Right cardiac atrium (tissue), 5 donors: ENCODE measurements around the gene UGCG. TPM values are rescaled to one million over a fixed set of nuclear protein-coding genes. Genes with fewer than 3 reads are reported as not detected.
"Not testable (repeated sequence)": the region's sequence is repeated elsewhere in the genome, so short reads cannot be mapped to it uniquely, and the experiment has no call there.

Source experiments
- ATAC-seq, 2 donors: fragments of 200-7000 bp; cut with Tn5 transposase; one replicate each; pipeline versions ENCODE4 v1.8.0 to v1.9.1; 2020; ENCODE audit warnings: moderate library complexity in 2 of 2, mild to moderate bottlenecking in 1 of 2
- DNase-seq, 3 donors: peaks; one replicate each; pipeline ENCODE4 v3.0.0-alpha.2; 2020
- H3K27ac ChIP-seq: one replicate; pipeline ENCODE4 v1.5.1; 2013; ENCODE audit warnings: mild to moderate bottlenecking, low read length, control low read depth, moderate library complexity
- H3K27me3 ChIP-seq: one replicate; pipeline ENCODE4 v1.6.1; 2013; ENCODE audit not compliant: control insufficient read depth, insufficient read depth
- H3K4me1 ChIP-seq: one replicate; pipeline ENCODE4 v1.6.1; 2013; ENCODE audit warnings: low read length; ENCODE audit not compliant: control insufficient read depth, insufficient read depth
- H3K4me3 ChIP-seq: one replicate; pipeline ENCODE4 v1.5.1; 2013; ENCODE audit warnings: low read length, control low read depth
- H3K9me3 ChIP-seq: one replicate; pipeline ENCODE4 v1.6.1; 2013; ENCODE audit warnings: low read length; ENCODE audit not compliant: control insufficient read depth
- WGBS: extraction: QIAGEN DNeasy Blood & Tissue Kit; methylation state at CpG from one replicate; pipeline ENCODE4 v1.1.7; 2013; 5-methylcytosine and 5-hydroxymethylcytosine counted together
- intact Hi-C, 4 donors: fragments of 100-400 bp; cut with DNase I; formaldehyde crosslinking; loops; one replicate each; pipeline versions ENCODE4 v1.11.0 to v1.14.0; 2022 to 2023
- polyA plus RNA-seq: library from polyadenylated mRNA; stranded (reverse); fragments of 200-250 nt; gene quantifications from one replicate; pipeline ENCODE4 v1.2.3, GENCODE V29; 2013
- total RNA-seq, 4 donors: library from RNA; stranded (reverse); fragmentation: NEBNext Ultra II Directional; extraction: Animal tissue kit (Norgen Biotek cat#: 25700); gene quantifications; one replicate each; pipeline ENCODE4 v1.2.1, GENCODE V29; 2021
- donor health status: healthy with polysubstance abuse.
- donor health status: DM: no; HTN: yes; CAD: no.
- donor health status: DM: no; HTN: no; CAD: no.
- donor health status: DM: no; HTN: yes; CAD: no; lungs with severe emphysema.
- donor health status: DM: yes; HTN: yes; CAD: no.

UGCG gene
- total and polyA plus RNA-seq, 5 donors: 7.1 to 13.1 (median 9.7) TPM

- Histone ChIP-seq H3K27me3 (no peaks in the 10 kb centered on the region), H3K9me3 (no peaks in the 10 kb centered on the region), H3K27ac (no peak overlapping the region), H3K4me3 (no peak overlapping the region), H3K4me1 (no peaks in the 10 kb centered on the region)
- ATAC-seq (no peak), DNase-seq (no peak)
- WGBS: 96% methylated on average over 2 of the region's 2 CpGs
- intact Hi-C loops: loop anchor here in 2 of 4 donors (10.0 kb wide), 2 partner anchors 174 to 184 kb away; no protein-coding TSS in a partner anchor
Observed at GRCh38 chr9:111890334-111890733, 6.3 kb upstream of the UGCG start.

DNA sequence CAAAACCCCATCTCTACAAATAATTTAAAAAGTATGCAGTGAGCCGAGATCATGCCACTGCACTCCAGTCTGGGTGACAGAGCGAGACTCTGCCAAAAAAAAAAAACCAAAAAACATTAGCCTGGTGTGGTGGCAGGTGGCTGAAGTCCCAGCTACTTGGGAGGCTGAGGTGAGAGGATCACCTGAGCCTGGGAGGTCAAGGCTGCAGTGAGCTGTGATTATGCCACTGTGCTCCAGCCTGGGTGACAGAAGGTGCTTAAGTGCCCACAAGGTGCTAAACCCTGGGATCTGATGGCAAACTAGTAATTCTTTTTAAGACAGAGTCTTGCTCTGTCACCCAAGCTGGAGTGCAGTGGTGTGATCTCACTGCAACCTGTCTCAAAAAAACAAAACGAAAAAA is 5.7 kb upstream of the UGCG start:
- ATAC-seq: not testable (repeated sequence)

GRCh38 chr9:111891910-111892499 is 4.6 kb upstream of the UGCG start:
- intact Hi-C loops: loop anchor here in 2 of 4 donors (10.0 kb wide), 2 partner anchors 173 to 183 kb away; no protein-coding TSS in a partner anchor
- WGBS: 87% methylated on average over 11 of the region's 11 CpGs
- no peak overlapping the region for H3K4me3 ChIP-seq
- no peaks in the 10 kb centered on the region for H3K9me3 ChIP-seq
- no peaks in the 10 kb centered on the region for H3K27me3 ChIP-seq
- no peaks in the 10 kb centered on the region for H3K4me1 ChIP-seq
- H3K27ac ChIP-seq: no peak overlapping the region
- ATAC-seq (no peak), DNase-seq (no peak)

More for the DNA sequence above, 5.7 kb upstream of the UGCG start:
- not testable (repeated sequence) for H3K4me1 ChIP-seq, H3K4me3 ChIP-seq, H3K9me3 ChIP-seq, H3K27ac ChIP-seq, H3K27me3 ChIP-seq, DNase-seq
- intact Hi-C loops: loop anchor here in 2 of 4 donors (10.0 kb wide), 2 partner anchors 174 to 184 kb away; no protein-coding TSS in a partner anchor
- WGBS: 90% methylated on average over 3 of the region's 3 CpGs

DNA sequence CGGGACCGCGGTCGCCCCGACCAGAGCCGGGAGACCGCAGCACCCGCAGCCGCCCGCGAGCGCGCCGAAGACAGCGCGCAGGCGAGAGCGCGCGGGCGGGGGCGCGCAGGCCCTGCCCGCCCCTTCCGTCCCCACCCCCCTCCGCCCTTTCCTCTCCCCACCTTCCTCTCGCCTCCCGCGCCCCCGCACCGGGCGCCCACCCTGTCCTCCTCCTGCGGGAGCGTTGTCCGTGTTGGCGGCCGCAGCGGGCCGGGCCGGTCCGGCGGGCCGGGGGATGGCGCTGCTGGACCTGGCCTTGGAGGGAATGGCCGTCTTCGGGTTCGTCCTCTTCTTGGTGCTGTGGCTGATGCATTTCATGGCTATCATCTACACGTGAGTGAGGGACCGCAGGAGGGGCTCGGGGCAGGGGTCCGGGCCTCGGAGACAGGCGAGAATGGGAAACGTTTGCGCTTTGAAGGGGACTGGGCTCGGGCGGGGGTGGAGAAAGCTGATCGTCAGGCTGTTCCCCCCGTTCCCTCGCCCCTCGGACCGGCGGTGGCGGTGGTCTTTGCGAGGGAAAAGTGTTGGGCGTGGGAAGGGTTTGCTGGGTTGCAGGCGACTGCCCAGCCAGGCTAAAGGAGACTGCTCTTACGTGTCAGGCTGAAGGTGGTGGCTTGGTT is 457 bp downstream of the UGCG start:
- intact Hi-C loops: loop anchor here in 2 of 4 donors (10.0 kb wide), 2 partner anchors 168 to 178 kb away; no protein-coding TSS in a partner anchor
- peak overlapping the region; percentile 74 for H3K4me3 ChIP-seq
- ATAC-seq (peak; percentile 78 to 80), DNase-seq (peak; percentile 66 to 89 (median 84))
- no peaks in the 10 kb centered on the region for H3K27me3 ChIP-seq
- peak overlapping the region; percentile 84 for H3K27ac ChIP-seq
- H3K9me3 ChIP-seq: no peaks in the 10 kb centered on the region
- H3K4me1 ChIP-seq: peaks cover 5% of the 10 kb centered on the region
- under 1% methylated on average over 68 of the region's 68 CpGs for WGBS

- whole genome bisulfite sequencing: 7% methylated on average over 12 of the region's 12 CpGs
- Histone ChIP-seq H3K4me1 (peaks cover 5% of the 10 kb centered on the region), H3K27ac (peak overlapping the region; percentile 84), H3K27me3 (no peaks in the 10 kb centered on the region), H3K4me3 (peak overlapping the region; percentile 74), H3K9me3 (no peaks in the 10 kb centered on the region)
- ATAC-seq: no peak
- DNase-seq: no peak
- intact Hi-C loops: loop anchor here in 2 of 4 donors (10.0 kb wide), 2 partner anchors 167 to 177 kb away; no protein-coding TSS in a partner anchor
Observed at GRCh38 chr9:111897601-111898137, 1.1 kb downstream of the UGCG start.

- H3K27me3 ChIP-seq: no peaks in the 10 kb centered on the region
- no peak overlapping the region for H3K27ac ChIP-seq
- H3K9me3 ChIP-seq: no peaks in the 10 kb centered on the region
- peaks cover 8% of the 10 kb centered on the region for H3K4me1 ChIP-seq
- intact Hi-C loops: loop anchor here in 2 of 4 donors (10.0 kb wide), 2 partner anchors 166 to 176 kb away; no protein-coding TSS in a partner anchor
- no peak for DNase-seq
- WGBS: 39% methylated on average over 4 of the region's 4 CpGs
- peak overlapping the region; percentile 74 for H3K4me3 ChIP-seq
- ATAC-seq: no peak
Observed at GRCh38 chr9:111898331-111899096, 1.9 kb downstream of the UGCG start.

GRCh38 chr9:111900151-111900857 is 3.7 kb downstream of the UGCG start:
- H3K4me3 ChIP-seq: no peak overlapping the region
- H3K27ac ChIP-seq: no peak overlapping the region
- no peaks in the 10 kb centered on the region for H3K9me3 ChIP-seq
- WGBS: 80% methylated on average over 6 of the region's 6 CpGs
- intact Hi-C loops: no loop called here
- peaks cover 8% of the 10 kb centered on the region for H3K4me1 ChIP-seq
- no peak for ATAC-seq
- no peaks in the 10 kb centered on the region for H3K27me3 ChIP-seq
- DNase-seq: no peak

DNA sequence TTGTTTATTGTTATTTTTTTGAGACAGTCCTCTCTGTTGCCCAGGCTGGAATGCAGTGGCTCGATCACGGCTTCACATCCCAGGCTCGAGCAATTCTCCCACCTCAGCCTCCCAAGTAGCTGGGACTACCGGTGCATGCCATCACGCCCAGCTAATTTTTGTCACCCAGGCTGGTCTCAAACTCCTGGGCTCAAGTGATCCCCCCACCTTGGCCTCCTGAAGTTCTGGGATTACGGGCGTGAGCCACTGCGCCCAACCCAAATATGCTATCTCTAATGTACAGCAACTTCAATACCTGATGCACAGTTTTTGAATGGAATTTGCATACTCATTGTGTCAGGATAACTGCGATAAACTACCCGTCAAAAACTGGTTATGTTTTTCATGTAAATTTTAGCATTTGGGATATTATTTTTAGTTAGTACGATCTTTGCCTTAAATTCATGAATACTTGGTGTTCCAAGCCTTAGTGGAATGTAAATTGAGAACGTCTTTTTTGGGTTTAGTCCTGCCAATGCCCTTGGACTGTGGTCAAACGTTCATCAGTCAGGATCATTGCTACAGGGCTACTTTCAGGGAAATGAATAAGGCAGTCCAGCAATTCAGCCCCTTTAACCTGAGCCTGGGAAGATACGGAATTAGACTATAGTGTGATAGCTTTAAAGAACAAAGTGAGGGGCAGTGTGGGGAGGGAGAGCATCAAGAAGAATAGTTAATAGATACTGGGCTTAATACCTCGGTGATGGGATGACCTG is 4.4 kb downstream of the UGCG start:
- Histone ChIP-seq H3K27ac (no peak overlapping the region), H3K4me3 (no peak overlapping the region), H3K4me1 (peaks cover 8% of the 10 kb centered on the region), H3K27me3 (no peaks in the 10 kb centered on the region), H3K9me3 (no peaks in the 10 kb centered on the region)
- ATAC-seq (no peak), DNase-seq (no peak)
- intact Hi-C loops: no loop called here
- WGBS: 82% methylated on average over 15 of the region's 15 CpGs

DNA sequence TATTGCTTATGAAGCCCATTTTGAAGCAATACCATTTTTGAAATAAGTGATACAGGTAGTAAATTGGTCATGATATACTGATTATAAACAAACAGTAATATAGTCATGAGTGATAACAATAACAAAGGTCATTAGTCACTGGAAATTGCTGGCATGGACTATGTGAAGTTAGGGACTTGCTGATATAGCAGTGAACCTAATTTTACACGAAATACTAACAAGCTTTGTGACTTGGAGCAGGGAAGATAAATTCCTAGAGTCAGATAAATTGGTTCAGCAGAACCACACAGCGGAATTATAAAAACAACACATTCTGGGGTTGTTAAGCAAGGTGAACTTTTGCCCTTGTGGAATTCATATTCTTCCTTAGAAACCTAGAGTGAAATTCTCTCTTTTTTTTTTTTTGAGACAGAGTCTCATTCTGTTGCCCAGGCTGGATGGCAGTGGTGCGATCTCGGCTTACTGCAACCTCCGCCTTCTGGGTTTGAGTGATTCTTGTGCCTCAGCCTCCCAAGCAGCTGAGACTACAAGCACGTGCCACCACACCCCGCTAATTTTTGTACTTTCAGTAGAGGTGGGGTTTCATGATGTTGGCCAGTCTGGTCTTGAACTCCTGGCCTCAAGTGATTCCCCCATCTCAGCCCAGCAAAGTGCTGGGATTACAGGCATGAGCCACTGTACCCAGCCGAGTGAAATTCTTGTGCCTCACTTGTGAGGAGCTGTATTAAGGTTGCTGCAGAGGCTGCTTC is 6.0 kb downstream of the UGCG start:
- H3K4me1 ChIP-seq: peaks cover 8% of the 10 kb centered on the region

More for the DNA sequence above, 6.0 kb downstream of the UGCG start:
- no peak for DNase-seq
- Histone ChIP-seq H3K9me3 (no peaks in the 10 kb centered on the region), H3K4me3 (no peak overlapping the region), H3K27ac (no peak overlapping the region), H3K27me3 (no peaks in the 10 kb centered on the region)
- intact Hi-C loops: no loop called here
- no peak for ATAC-seq
- WGBS: 83% methylated on average over 8 of the region's 8 CpGs
